CD1c-positive myeloid dendritic cell (primary cell): Measurements from ENCODE around the gene LCOR.

Source experiments
- DNase-seq: peaks from one replicate; pipeline ENCODE4 v3.0.0-alpha.2; 2016; ENCODE audit errors: extremely low spot score

The LCOR gene

DNA sequence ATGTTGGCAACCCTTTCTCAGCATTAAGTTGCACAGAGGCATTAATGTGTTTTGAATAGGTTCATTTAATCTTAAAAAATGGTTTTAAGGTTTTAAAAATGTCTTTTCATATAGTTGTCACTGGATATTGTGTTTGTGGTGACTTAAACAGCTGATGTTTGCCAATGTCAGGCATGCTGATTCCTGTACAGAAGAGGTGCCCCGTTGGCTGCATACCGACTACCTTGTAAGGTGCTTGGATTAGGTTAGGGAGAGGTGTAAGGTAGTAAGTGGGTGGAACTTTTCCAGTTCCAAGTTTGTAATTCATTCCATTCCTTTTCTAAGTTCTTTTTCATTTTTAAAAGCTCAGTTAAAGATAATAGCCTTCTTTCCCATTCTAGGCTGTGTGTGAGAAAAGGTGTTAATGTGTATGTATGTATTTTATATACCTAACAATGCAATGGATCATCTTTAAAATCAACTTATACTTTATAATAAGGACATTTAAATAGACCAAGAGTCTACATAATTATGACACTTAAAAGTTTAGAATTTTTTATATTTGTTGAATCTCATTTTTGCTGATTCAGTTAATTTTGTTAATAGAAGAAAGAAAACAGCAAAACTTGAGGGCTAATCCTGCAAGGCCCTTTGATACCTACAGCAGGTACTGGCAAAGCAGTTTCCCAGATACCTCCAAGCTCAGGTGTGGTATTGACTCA is 155.2 kb downstream of the LCOR start:
- DNase-seq, result no peak

DNA sequence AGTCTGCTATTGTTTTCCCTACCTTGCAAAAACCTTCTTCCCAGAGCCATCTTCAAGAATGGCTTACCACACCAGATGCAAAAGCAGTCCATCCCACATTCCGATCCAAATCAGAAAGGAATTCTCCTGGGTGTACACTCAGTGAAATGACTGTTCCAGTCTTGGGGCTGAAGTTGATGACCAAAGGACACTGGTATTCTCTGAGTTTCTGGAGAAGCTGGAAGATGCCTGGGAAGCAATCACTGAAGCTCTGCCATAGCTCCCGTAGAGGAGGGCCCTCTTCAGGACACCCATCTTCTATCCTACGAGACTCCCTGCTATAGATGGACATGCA is 155.7 kb downstream of the LCOR start:
- no peak for DNase-seq

GRCh38 chr10:96988426-96988825 is 156.3 kb downstream of the LCOR start:
- no peak for DNase-seq

GRCh38 chr10:96991313-96991841 is 159.3 kb downstream of the LCOR start:
- no peak for DNase-seq

DNA sequence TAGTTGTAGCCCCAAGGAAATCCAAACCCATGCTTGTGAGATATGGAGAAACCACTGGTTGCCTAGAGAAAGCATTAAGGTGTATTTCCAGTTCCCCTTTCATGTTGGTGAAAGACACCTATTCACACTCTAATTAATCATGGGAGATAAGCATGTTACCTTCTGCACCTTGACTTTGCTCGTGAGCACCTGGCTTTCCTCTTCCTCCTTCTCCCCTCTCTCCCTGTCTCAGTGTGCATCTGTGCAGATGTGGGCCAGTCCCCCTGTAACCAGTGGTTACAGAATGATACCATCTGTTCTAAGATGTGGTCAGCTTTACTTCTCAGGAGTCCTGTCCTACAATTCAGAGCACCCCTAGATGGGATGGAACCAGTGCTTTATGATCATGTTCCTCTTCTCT is 160.6 kb downstream of the LCOR start:
- no peak for DNase-seq

DNA sequence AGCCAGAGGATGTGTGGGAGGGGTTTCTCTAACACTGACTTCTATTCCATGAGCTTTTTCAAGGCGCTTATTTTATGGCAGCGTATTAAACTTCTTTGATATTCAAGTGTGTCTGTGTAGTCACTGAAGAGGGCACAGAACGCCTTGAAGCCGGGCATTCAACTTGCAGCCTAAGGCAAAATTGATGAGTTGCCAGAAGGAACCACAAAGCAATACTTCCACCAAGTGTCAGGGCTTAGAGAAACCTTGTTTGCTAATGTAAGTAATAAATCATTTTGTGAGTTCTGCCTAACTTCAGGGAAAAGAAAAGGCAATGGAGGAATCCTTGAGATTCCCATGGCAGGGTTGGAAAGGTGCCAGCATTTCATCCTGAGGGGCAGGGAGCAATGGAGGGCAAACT is 163.8 kb downstream of the LCOR start:
- DNase-seq, result no peak

DNA sequence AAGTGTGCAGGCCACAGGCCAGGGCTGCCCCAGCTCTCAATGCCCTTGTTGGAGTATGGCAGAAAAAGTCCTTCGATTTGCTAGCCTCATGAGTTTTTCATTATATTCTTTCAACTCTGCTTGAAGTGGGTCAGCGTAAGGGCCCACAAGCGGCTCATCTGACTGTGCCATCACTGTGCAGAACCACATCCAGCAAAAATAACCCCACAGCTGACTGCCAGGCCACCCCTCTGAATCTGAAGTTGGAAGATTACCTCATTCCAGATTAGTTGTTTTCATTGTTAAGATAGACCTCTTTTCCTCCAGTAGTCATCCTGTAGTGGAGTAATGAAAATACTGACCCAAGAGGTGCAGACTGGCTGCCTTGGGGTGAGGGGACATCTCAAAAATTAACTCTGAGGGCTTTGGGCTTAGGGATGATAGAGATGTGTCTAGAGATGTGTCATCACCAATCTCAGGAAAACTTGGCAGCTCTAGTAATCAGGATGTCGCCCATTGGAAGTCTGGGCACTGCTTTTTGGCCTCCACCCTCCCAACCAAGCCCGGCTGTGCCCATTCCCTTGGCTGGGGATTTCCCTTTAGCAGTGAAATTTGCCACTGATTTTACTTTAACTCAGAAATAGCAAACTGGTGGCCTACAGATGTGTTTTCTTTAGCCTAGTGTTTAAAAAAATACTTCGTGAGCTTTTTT is 164.3 kb downstream of the LCOR start:
- DNase-seq, result no peak

DNA sequence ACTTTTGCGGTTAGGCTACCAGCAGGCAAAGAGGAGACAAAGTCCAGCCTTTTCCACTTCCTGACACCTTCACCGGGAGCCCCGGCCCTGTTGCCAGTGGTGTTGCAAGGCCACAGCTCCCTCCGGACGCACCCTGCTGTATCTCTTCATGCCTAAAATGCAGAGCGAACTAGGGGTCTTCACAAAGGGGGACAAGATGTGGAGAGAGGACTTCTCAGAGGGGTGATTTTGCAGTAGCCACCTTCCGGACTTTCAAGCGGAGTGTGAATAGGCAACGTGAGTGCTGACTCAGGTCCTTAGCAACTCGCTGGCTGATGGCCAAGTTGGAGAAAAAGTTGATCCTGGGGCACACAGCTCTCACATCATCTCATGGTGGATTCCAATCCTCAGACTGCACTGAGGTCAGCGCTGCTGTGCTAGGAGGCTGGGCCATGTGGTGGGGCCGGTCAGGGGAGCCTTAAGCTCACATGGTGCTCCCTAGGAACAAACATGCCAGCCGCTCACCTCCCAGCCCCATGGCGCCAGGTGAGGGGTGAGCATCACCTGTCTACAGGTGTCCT is 166.3 kb downstream of the LCOR start:
- DNase-seq, result no peak

GRCh38 chr10:96999337-96999736 is 167.2 kb downstream of the LCOR start:
- DNase-seq, result no peak

- no peak for DNase-seq
These were observed 167.9 kb downstream of the LCOR start for GRCh38 chr10:96999987-97000386.

- no peak for DNase-seq
These were observed 168.5 kb downstream of the LCOR start for GRCh38 chr10:97000487-97001182.

DNA sequence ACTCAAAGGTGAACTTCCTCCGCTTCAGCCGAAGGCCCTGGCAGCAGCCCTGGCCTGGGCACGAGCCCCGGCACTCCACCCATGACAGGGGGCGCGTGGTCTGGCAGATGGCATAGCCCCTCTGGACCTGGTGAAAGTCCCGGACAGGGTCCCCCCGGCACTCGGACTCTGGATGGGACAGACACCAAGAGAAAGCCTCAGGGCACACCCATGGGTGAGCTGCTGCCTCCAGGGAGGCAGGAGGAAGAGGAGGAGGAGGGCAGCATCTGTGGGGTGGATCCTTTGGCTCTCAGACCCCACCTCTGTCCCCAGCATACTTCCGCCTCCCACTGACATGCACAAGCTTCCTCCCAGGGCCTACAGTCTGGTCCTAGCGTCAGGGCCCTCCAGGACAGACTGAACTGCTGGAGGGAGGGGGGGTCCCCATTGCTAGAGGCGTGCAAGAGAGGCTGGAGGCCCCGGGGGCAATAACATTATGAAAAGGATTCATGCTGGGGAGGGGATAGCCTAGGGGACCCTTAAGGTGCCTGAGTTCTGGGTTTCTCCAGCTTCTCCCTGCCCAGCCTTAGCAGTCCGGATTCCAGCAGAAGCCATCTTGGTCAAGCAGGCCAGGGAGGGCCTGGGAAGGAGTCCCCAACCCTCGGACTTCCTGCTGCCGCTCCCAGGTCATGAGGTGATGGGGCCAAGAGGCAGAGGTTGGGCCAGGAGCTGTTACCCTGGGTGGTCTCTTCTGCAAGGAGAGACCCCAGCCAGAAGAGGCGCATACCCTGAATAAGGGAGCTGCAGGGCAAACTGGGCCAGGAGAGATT is 169.3 kb downstream of the LCOR start:
- no peak for DNase-seq

GRCh38 chr10:97002670-97003069 is 170.6 kb downstream of the LCOR start:
- no peak for DNase-seq

- no peak for DNase-seq
These were observed 171.2 kb downstream of the LCOR start for GRCh38 chr10:97003151-97003803.

- DNase-seq, result no peak
These were observed 171.7 kb downstream of the LCOR start for GRCh38 chr10:97003804-97004201.

DNA sequence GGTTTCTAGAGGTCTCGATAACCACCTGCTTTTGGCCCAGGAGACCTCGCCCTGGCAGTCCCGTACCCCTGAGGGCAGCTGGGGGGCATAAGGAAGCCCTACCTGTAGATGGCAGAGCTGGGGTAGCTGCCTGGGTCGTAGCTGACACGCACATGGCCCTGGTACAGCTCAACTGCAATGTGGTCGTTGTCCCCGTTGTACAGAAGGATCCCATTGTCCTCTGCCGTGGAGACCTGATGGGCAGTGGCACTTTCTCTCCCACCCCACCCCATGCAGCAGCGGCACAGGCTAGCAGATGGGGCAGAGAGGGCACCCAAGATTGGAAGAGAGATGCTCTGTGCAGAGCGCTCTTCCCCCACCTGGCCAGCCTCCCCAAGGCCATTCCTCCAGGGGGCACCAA is 172.5 kb downstream of the LCOR start:
- no peak for DNase-seq

DNA sequence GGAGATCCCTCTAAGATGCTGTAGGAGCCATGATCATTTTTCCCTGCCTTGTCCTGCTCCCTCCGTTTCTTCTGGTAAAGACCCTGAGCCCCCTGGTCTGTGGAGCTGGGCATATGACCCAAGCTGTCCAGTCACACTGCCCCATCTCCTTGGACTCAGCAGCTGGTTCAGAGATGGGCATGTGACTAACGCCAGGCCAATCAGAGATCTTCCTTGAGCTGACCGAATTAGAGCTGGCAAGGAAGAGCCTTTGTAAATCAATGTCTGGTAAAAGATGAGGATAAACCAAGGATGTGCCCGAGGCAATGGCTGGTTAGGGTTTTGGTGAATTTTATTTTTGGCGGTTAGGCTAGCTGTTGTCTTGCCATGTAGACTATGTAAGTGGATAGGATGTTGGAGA is 173.3 kb downstream of the LCOR start:
- no peak for DNase-seq

- no peak for DNase-seq
These were observed 174.3 kb downstream of the LCOR start for GRCh38 chr10:97006364-97006763.

- no peak for DNase-seq
These were observed 175.3 kb downstream of the LCOR start for GRCh38 chr10:97007417-97007816.

DNA sequence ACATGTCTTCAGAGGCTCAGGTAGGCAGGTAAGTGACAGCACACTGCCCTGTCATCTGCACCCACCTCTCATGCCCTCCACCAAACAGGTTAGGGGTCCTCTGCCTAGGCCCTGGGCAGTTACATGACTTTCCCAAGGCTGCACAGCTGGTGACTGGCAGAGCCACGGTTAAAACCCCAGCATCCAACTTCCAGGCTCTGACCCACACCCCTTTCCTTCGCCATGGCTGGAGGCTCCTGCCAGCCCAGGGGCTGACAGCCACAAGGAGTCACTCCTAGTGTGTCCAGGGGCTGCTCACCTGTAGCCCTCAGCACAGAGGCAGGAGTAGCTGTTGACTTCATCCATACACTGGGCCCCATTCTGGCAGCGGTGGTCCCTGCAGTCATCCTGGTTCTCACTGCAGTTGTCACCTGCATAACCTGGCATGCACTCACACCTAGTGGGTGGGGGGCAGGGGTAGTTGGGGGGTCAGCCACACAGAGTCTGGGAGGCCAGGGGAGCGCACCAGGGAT is 178.7 kb downstream of the LCOR start:
- DNase-seq, result no peak

GRCh38 chr10:97011397-97011796 is 179.3 kb downstream of the LCOR start:
- no peak for DNase-seq
